GM19025 (cell line): Measurements from ENCODE around the gene ZBTB6.

Experiments
- ATAC-seq: cut with Tn5 transposase; IDR thresholded peaks from one replicate; pipeline ENCODE4 v1.9.1; 2021; ENCODE audit warnings: mild to moderate bottlenecking, low read depth, moderate library complexity; ENCODE audit not compliant: unreplicated experiment

The ZBTB6 gene, protein sequence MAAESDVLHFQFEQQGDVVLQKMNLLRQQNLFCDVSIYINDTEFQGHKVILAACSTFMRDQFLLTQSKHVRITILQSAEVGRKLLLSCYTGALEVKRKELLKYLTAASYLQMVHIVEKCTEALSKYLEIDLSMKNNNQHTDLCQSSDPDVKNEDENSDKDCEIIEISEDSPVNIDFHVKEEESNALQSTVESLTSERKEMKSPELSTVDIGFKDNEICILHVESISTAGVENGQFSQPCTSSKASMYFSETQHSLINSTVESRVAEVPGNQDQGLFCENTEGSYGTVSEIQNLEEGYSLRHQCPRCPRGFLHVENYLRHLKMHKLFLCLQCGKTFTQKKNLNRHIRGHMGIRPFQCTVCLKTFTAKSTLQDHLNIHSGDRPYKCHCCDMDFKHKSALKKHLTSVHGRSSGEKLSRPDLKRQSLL

DNA sequence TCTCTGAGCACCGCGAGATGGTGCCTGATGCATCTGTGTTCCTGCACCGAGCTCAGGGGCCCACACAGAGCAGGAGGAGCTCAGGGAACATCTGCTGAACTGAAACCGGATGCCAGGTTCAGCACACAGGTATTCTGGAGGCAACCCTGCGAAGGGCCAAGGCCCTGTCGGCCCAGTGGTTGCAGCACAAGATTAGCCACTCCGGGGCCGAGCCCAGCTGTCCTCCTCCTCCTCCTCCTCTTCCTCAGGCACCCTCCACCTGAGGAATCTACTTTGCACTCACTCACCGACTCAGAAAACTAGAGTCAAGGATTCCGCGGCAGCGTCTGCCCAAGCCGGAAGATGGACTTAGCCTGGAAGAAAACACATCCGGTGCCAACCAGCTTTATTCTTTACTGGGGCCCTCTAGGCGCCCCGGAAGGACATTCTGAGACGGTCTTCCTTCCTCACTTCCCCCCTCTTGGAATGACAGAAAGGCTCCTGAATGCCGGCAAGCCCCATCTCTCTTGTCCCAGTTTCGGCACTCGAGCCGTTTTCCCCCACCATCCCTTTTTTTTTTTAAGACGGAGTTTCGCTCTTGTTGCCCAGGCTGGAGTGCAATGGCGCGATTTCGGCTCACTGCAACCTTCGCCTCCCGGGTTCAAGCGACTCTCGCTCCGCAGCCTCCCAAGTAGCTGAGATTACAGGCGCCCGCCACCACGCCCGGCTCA lies at the start of gene ZBTB6:
Gene ZBTB6 (minus strand): TSS at position 360 of the 710 bp plus-strand sequence. CDS start 1,251 bp downstream, outside the sequence.
- ATAC-seq = peak; percentile 98

DNA sequence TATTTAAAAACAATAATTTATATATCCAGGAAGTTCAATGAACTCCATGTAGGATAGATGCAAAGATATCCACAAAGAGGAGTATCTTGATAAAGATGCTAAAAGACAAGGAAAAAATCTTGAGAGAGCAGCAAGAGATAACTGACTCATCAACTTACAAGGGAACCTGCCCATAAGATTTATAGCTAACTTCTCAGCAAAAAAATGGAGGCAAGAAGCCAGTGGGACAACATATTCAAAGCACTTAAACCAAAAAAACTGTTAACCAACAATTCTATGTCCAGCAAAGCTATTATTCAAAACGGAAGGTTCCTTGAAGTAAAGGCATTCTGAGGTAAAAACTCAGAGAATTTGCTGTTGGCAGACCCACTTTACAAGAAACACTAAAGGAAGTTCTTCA lies 48.0 kb upstream of the ZBTB6 start:
- no peak for ATAC-seq

DNA sequence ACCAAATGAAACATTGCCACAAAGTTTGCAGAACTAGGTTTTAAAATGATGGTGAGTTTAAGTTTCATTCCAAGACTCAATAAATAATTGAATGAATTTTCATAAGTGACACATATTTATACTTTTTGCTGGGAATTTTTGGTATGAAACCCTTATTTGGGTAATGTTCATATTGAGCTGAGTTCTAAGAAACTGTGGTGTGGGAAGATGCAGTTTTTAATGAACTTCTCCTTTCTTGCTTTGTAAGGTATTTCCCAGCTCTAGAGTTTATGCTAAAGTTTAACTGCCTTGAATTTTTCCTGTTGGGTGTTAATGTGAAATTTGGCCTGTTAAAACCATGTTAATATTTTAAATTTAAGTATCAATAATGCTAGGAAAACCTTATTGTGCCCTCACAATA lies 42.8 kb upstream of the ZBTB6 start:
- no peak for ATAC-seq

DNA sequence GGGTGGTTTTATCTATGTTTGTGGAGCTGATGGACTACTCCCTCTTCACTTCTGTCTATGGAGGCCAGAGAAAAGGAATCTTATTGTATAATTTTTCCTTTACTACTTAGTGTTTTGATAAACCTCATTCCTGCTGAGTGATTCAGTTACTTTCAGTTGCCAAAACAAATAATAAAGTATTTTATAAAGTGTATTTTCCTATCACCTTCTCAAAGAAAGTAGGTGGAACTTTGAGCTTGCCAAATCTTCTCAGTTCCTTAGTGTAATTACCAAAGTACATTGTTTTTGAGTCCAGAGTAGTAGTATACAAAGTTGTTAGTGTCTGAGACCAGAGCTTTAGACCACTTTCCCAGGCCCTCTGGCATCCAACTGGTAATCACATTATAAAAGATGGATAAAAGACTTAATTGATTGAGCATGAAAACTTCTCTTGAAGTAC lies 41.1 kb upstream of the ZBTB6 start:
- ATAC-seq = no peak

DNA sequence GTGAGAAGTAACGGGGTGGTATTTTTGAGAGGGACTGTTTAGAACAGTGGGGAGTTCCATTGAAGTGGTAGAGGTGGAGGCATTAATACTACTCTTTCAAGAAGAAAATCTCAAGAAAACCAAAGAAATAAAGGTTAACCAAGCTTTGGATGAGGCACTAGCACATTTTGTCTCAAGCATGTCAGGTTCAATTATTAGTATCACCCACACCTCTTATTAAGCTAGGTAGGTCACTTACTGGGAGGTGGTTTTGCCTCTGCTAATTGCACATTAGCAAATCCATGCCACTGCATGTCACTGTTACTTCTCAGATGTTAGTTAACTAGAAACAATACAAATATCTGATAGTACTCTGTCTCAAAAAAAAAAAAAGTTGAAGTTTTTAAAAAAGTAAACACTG lies 37.9 kb upstream of the ZBTB6 start:
- ATAC-seq = no peak

DNA sequence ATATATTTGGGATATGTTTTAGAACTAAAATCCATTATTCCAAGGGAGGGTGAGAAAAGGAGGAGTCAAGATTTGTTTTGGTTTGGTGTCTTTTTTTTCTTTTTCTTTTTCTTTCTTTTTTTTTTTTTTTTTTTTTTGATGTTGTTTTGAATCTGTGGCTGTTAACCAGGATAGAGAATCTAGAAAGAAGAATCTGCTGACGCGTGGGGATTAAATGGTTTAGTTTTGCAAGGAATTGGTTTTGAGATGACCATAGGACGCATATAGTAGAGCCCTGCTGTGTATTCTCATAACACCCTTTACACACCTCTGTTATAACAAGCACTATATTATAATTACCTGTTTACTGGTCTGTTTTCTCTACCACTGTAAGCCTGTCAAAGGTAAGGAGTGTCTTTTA lies 37.1 kb upstream of the ZBTB6 start:
- ATAC-seq = no peak

DNA sequence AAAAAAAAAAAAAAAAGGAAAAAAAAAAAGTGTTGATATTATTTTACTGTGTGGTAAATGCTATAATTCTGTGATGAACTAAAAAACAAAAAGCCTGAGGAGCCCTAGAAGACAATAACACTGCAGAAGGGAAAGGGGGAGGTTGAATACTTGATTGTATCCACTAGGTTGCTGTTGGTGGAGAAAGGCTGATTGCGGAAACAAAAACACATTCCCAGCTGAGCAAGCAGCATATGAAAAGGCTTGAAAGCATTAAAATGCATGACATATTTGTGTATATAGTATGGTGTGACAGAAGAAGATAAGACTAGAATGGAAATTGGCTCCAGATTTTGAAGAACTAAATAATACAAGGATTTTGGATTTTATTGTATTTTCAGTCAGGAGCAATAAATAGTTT lies 36.6 kb upstream of the ZBTB6 start:
- ATAC-seq = no peak

DNA sequence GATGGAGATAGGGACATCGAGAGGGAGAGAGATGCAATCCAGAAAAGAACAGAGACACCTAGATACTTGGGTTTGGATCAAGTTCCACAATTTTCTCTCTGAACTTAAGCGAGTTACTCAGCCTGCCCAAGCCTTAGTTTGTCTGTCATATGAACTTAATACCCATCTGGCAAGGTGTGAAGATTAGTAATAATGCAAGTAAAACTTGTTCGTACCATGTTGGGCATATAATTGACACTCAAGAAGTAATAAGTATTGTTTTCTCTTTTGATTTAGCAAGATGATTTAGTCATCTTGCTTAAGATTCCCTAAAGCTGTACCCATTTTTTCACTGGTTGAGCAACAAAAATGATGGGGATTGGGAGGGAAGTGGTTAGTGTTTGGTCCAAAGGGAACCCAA lies 35.2 kb upstream of the ZBTB6 start:
- no peak for ATAC-seq

DNA sequence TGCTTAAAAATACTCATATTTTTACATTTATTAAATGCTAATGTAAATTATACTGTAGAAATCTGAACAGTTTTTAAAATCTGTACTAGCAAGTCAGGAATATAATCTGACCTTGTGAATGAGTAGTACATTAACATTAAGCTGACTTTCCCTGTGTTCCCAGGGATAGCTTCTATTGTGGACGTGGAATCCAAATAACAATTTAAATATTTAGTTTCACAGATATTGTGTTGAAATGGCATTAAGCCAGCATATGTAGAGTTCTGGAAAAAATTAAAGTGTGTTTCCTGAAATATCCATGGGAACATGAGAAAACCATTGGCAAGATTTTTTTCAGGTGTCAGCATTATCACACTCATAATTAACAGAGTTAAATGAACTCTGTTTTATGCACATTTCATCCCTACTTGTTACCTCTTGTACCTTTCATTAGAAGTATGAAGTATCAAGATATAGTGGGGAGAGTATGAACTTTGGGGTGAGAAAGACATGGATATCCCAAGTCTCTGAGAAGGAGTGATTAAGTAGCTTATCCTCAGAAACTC lies 33.4 kb upstream of the ZBTB6 start:
- no peak for ATAC-seq

DNA sequence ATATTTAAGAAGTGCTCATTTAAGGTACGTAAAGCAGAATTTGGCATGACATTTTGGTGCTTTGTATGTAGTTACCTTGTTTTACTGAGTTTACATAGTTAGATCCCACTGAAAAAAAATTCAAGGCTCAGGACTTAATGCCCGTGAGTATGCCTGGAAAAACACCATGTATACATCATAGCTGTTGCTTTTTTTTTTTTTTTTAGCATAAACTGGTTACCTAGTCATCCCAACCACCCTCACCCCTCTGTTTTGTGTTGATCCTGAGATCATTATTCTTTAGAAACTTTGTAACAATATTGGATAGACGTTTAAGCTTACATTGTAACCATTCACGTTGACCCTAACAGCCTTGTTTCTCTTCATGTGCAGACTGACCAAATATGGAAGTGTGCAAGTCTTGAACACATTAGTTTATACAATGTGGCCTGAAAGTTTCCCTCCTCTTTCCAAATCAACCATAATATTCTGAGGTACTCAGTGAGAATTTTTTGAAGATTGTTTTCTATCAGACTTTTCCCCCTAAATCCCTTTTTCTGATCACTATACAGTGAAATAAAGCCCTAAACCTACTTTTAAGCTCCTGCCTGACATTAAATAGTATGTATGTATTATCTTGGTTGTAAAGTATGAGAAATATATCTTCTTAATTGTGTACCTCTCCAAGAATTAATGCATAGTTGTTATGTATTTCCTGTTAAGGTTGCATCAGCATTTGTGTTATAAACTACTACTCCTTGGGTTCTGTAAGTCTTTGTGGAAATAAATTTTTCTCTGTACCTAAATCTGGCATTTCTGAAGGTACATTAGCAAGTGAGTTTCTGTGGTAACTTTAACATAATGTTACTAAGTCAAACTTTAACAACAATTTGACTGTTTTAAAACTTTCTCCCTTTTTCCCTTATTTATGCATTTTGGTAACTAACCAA lies 32.1 kb upstream of the ZBTB6 start:
- ATAC-seq = no peak

DNA sequence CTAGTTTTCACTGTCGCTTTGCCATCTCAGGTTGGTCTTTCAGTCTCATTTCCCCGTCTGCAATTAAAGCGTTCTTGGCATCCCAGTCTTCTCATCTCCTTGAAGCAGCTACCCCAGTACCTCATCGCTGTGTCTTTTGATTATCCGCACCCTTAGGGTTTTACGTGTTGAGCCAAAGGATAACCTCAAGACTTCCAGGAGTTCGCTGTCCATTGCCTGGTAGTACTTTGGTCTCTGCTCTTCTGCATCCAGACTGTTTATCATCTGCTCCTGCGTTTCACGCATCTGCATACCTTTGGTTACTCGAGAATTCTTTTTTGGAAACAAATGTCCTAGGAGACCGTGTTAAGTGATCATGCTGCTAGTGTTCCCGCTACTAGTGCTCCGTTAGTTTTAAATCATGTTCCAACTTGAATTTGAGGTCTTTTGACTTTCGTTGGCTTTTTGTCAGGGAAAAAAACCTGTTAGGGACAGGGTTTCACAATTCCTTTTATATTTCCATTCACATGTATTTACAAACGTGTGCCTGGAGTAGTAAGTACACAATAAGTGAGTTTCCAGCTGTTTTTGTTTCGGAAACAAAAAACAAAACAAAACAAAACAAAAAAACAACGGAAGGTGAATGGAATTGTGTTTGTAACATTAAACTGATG lies 28.6 kb upstream of the ZBTB6 start:
- no peak for ATAC-seq

DNA sequence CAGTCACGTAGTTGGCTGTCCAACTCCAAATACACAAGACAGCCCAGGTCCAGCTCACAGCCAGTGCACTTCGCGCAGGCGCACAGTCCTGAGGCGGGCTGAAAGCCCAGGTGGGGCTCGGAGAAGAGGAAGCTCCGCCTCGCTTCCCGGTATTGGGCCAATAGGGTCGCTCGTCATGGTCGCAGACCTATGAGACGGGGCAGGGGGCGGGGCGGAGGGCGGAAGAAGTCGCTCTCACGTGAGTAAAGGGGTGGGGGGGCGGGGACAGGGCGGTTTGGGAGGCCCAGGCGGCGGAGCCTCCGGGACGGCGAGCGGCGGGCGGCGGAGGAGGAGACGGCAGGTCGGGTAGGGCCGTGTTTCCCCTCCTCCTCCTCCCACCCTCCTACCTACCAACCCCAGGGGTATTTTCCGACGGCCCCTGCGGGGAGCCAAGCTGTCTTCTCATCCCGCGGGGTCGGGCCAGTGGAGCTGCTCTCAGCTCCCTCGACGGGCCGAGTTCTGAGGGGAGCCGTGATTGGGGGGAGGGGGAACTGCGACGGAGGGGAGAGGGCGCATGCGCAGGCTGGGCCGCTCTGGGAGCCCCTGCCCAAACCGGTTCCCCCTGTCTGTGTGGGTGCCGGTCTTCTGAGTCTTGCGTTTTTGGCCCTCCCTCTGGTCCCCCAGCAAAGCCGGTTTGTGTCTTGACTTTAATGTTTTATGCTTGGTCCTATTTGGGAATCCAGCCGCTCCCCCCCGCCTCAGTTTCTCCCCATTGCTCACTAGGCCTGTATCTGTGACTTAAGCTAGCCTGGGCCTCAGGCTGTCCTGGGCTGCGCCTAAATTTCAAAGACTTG lies 27.8 kb upstream of the ZBTB6 start, which contains the start of gene RABGAP1:
Gene RABGAP1 (plus strand): TSS at position 272 of the 833 bp plus-strand sequence. CDS start 16,040 bp downstream, outside the sequence.
- ATAC-seq = peak; percentile 99

DNA sequence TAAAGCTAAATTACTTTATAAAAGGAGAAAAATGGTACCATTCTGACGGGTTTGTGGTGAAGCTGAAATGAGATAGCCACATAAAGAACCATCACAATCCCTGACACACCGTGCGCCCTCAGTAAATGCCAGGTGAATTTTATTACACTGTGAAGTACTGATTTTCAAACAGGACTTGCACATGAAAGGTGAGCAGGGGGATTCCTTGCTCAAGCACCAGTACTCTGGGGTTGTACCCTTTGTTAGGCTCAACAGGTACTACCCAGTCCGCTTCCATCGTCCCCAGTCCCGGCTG lies 27.3 kb upstream of the ZBTB6 start:
- ATAC-seq = no peak

DNA sequence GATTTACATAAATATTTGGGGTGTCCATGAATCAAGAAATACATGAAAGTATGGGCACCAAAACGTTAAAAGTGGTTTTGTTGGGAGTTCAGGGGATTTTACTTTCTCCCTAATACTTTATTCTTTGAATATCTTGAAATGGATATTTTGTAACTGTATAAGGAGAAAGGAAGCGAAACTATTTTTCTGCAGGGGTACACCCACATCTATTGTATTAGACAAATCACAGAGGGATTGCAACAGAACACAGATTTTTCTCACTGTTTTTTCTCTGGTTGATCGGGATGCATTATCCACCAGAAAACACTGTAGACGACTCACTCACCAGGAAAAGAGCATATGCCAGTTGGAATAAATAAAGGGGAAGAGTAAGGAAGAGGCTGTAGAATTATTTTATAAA lies 26.5 kb upstream of the ZBTB6 start:
- ATAC-seq = no peak

DNA sequence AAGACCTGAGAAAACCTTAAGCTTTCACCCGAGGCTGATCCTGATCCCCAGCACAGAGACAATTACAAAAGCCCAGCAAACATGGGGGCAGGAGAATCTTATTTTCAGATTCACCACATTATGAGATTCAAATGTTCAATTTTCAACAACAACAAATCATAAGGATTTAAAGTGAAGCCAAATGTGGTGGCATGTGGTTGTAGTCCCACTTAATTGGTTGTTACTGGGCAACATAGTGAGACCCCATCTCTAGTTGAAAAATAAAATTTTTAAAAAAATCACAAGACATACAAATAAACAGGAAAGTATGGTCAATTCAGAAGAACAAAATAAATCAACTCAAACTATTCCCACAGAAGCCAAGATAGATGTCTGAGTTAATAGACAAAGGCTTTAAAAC lies 23.8 kb upstream of the ZBTB6 start:
- no peak for ATAC-seq

DNA sequence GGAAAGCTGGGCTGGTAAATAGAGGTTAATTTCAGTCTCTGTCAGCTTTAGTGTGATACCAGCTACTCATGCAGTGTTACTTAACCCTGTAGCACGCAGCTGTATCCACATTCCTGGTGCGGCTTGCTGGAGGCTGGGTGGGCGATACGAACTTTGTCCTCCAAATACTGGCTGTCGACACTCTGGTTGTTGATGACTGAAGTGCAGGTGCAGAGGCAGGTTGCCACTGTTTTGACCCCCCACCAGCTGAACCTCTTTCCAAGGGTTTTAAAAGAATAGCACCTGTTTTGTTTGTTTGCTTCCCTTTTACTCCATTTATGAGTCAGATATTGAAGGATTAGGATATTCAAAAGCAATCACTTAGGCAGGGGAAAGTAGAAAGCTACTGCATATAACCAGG lies 23.3 kb upstream of the ZBTB6 start:
- ATAC-seq = no peak

DNA sequence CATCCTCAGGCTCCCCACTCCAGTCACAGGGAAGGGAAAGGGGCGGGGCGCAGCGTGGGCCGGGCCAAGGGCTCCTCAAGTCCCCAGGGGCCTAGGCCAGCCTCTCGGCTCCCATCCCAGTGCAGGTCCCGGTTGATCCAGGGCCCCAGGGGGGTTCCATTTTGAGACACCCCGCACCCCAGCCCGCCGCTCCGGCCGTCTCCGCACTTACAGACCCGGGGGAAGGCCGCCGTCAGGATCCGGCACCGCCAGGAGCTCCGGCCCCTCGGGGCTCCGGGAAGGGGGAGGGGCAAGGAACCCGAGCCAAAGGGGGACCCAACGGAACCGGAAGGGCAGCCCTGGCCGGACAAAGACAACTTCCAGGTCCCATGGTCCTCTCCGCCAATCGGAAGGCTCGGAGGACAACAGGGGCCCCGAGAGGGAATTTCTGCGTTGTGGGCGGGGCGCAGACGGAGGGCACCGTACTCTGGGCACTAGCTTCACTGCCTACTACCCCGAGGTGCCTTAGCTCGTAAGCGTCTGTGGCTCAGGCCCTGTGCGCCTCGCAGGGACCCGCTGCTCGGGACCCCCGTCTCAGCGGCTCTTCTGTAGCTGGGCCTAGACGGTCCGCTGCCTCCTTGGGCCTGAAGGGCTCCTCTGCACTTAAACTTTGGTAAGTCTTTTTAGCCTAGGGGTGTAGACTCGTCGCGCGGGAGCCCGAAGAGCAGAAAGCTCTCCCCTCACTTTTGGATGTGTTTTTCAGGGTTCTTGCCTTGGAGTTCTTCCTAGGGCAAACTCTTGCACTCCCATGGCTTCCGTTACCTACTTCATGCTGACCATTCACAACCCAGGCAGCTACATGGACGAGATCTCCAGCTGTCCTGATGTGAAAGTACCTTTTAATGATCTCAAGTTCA lies 18.4 kb upstream of the ZBTB6 start, which contains the start of gene ZBTB26:
Gene ZBTB26 (minus strand): TSS at position 287 of the 896 bp plus-strand sequence. CDS start 11,578 bp downstream, outside the sequence.
- ATAC-seq = peak; percentile 95
